ENCODE data around the gene ISLR. TPM values are rescaled to one million over a fixed set of nuclear protein-coding genes. Genes with fewer than 3 reads are reported as not detected.

Gene ISLR
- total RNA-seq, 1 donor, result 73.8 TPM

DNA sequence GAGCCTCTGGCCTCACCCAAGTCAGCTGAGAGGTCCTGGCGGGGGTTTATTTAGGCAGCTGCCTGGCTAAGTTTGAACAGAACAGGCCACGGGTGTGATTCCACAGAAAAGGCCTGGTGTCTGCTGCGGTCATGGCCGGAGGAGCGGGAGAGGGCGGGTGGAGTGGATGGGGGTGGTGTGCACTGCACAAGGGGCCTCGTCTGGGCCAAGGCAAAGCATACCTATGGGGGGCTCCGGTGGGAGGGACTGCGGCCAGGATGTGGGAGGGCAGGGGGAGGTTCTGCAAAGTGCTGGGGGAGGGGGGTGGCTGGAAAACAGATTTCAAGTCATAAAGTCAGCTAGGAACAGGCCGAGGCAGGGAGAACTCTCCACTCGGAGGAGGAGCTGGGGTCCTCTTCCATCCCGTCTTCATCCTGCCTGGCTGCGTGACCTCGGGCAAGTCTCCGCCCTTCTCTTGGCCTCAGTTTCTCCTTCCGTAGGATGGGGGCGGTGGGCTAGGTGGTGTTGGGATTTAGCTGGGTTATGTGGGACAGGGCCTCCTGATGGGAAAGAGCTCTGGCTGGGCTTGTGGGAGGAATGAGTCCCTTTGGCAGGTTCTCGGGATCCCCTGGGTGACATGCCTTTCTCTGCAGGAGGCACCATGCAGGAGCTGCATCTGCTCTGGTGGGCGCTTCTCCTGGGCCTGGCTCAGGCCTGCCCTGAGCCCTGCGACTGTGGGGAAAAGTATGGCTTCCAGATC, 878 bp downstream of the ISLR start:
- peak; percentile 82 for DNase-seq (ENCODE audit: low read depth)
- H3K4me3 ChIP-seq (ENCODE audit: low read depth, low read length), result peak overlapping the region; percentile 52
- TF ChIP-seq, protein P1, sequence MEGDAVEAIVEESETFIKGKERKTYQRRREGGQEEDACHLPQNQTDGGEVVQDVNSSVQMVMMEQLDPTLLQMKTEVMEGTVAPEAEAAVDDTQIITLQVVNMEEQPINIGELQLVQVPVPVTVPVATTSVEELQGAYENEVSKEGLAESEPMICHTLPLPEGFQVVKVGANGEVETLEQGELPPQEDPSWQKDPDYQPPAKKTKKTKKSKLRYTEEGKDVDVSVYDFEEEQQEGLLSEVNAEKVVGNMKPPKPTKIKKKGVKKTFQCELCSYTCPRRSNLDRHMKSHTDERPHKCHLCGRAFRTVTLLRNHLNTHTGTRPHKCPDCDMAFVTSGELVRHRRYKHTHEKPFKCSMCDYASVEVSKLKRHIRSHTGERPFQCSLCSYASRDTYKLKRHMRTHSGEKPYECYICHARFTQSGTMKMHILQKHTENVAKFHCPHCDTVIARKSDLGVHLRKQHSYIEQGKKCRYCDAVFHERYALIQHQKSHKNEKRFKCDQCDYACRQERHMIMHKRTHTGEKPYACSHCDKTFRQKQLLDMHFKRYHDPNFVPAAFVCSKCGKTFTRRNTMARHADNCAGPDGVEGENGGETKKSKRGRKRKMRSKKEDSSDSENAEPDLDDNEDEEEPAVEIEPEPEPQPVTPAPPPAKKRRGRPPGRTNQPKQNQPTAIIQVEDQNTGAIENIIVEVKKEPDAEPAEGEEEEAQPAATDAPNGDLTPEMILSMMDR (IDR thresholded peaks at IDR 0.05; ENCODE audit: insufficient read depth, low read depth, low read length), result no peak

DNA sequence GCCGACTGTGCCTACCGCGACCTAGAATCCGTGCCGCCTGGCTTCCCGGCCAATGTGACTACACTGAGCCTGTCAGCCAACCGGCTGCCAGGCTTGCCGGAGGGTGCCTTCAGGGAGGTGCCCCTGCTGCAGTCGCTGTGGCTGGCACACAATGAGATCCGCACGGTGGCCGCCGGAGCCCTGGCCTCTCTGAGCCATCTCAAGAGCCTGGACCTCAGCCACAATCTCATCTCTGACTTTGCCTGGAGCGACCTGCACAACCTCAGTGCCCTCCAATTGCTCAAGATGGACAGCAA, 1.4 kb downstream of the ISLR start:
- no peak for DNase-seq (ENCODE audit: low read depth)
- peak overlapping the region; percentile 52 for H3K4me3 ChIP-seq (ENCODE audit: low read depth, low read length)

GRCh38 chr15:74175271-74176191, 2.0 kb downstream of the ISLR start:
- H3K4me3 ChIP-seq (ENCODE audit: low read depth, low read length), result peak overlapping the region; percentile 52
- TF ChIP-seq, protein P1 (IDR thresholded peaks at IDR 0.05; ENCODE audit: insufficient read depth, low read depth, low read length), result no peak
- no peak for DNase-seq (ENCODE audit: low read depth)

More for the DNA sequence above, 1.4 kb downstream of the ISLR start:
- TF ChIP-seq, protein P1 (IDR thresholded peaks at IDR 0.05; ENCODE audit: insufficient read depth, low read depth, low read length), result no peak

- TF ChIP-seq, protein P1 (IDR thresholded peaks at IDR 0.05; ENCODE audit: insufficient read depth, low read depth, low read length), result no peak
- H3K4me3 ChIP-seq (ENCODE audit: low read depth, low read length), result peak overlapping the region; percentile 25
- no peak for DNase-seq (ENCODE audit: low read depth)
Observed at GRCh38 chr15:74176262-74177214, 3.0 kb downstream of the ISLR start.

- TF ChIP-seq, protein P1 (IDR thresholded peaks at IDR 0.05; ENCODE audit: insufficient read depth, low read depth, low read length), result no peak
- no peak for DNase-seq (ENCODE audit: low read depth)
- H3K4me3 ChIP-seq (ENCODE audit: low read depth, low read length), result no peak overlapping the region
Observed at GRCh38 chr15:74178326-74179100, 5.0 kb downstream of the ISLR start.

All from fibroblast of villous mesenchyme (primary cell).